Gastroesophageal sphincter (tissue), 3 donors: ENCODE data around the gene CD1D.
"Not testable (repeated sequence)": the region's sequence is repeated elsewhere in the genome, so short reads cannot be mapped to it uniquely, and the experiment has no call there.

Source experiments
- CTCF ChIP-seq, 4 experiments: fragments of 200-600 bp in 2 of 4; fragments of 450-650 bp in 2 of 4; sonication (generic) in 1 of 4; IDR thresholded peaks; one replicate each; pipeline ENCODE4 v1.5.1; 2017 to 2019; ENCODE audit warnings: antibody characterized with exemption in 4 of 4, mild to moderate bottlenecking in 2 of 4, moderate library complexity in 2 of 4
- POLR2A ChIP-seq, 2 donors: fragments of 450-650 bp; IDR thresholded peaks; one replicate each; pipeline ENCODE4 v1.6.1; 2017; ENCODE audit warnings: antibody characterized with exemption in 2 of 2, mild to moderate bottlenecking in 2 of 2, moderate library complexity in 1 of 2

- TF ChIP-seq CTCF, POLR2A (IDR thresholded peaks at IDR 0.05): not testable (repeated sequence)
Measured at GRCh38 chr1:158223445-158223844, 42.8 kb downstream of the CD1D start.
